RWPE1 (cell line): ENCODE data around the gene VEGFA.

ENCODE experiments used
- CTCF ChIA-PET: fragments of 350-600 bp; sonication (Branson Sonifier 250); formaldehyde crosslinking; extraction: SDS; loops from one replicate; lab custom pipeline; 2021; lab: Yijun Ruan, JAX
- POLR2A ChIA-PET: fragments of 400-600 bp; formaldehyde crosslinking; extraction: SDS; loops from one replicate; lab custom pipeline; 2020; ENCODE audit warnings: antibody characterized with exemption; ENCODE audit not compliant: low non-redundant PET; lab: Yijun Ruan, JAX
- DNase-seq: peaks from one replicate; pipeline ENCODE4 v3.0.0; 2012; ENCODE audit warnings: low spot score
- H3K27ac ChIP-seq: fragments of 450-650 bp; 2 replicates; pipeline ENCODE4 v1.5.1; 2017
- TF ChIP-seq, protein P1 (sequence below): fragments of 450-650 bp; conservative IDR thresholded peaks from 2 replicates; pipeline ENCODE4 v1.5.1; 2017; ENCODE audit warnings: low read depth, mild to moderate bottlenecking

Gene VEGFA

DNA sequence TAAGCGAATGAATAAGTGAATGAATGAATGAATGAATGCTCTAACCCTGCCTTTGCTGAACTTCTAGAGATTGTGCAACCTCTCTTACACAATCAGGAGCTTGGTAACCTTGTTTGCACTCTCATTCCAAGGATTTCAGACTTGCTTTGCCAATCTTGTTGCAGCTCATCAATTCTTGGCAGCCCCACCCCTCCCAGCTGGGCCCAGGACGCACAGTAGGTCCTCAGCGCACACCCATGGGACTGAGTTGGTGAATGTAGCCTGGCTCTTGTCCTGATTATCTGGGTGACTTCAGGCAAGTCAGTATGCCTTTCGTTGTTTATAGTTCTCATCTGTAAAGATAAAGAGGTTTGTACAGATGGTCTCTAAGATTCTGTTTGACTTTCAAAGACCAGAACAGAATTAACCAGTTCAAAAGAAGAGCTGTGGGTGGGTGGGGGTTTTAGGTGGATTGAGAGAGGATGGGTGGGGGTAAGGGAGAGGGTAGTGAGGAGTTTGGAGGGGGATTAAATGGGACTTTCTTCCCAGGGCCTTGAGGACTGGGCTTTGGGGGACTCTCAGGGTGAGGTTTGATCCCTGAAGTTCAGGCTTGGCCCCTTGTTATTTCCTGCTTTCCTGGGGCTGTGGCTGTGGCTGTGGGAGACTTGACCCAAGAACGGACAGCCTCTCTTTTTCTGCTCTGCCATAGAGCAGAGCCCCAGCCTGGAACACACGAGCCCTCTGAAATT, 33.2 kb downstream of the VEGFA start:
- POLR2A ChIA-PET: interaction anchor here (0.6 kb wide), 1 partner anchor 65 kb away, joined by 3 read pairs; no protein-coding TSS in a partner anchor
- no peak overlapping the region for H3K27ac ChIP-seq

DNA sequence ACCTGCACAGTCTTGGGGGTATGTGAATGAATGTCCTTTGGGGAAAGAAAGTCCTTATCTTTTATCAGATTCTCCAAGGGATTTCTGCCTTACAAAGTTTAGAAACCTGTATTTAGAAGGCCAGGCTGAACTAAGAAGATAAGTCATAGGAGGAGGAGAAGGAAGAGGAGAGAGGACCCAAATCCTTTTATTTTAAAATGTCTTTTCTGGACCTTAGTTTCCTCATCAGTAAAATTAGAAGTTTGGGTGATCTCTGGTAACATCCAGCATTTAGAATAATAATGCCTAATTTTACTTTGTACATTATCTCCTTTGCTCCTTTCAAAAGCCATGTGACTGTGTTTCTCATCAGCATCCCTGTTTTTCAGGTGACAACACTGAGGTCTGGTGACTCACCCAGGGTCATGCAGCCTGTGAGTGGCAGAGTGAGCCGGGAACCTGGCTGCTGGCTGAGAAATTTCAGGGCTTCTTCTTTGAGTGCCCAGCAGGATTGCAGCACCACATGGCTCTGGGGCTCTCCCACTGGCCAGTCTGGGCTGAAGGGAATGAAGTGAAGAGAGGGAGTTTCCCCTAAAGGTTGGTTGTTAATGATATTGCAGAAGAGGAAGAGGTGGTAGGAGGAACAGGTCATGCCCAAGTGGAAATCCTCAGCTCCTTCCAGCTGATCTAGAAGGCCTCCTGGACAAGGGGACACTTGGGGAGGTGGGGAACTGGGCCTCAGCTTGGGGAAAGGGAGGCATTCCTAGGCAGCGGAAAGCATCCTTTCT, 34.0 kb downstream of the VEGFA start:
- POLR2A ChIA-PET: no interaction called here
- TF ChIP-seq, protein P1, sequence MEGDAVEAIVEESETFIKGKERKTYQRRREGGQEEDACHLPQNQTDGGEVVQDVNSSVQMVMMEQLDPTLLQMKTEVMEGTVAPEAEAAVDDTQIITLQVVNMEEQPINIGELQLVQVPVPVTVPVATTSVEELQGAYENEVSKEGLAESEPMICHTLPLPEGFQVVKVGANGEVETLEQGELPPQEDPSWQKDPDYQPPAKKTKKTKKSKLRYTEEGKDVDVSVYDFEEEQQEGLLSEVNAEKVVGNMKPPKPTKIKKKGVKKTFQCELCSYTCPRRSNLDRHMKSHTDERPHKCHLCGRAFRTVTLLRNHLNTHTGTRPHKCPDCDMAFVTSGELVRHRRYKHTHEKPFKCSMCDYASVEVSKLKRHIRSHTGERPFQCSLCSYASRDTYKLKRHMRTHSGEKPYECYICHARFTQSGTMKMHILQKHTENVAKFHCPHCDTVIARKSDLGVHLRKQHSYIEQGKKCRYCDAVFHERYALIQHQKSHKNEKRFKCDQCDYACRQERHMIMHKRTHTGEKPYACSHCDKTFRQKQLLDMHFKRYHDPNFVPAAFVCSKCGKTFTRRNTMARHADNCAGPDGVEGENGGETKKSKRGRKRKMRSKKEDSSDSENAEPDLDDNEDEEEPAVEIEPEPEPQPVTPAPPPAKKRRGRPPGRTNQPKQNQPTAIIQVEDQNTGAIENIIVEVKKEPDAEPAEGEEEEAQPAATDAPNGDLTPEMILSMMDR: no peak
- no peak overlapping the region for H3K27ac ChIP-seq
- no peak for DNase-seq
- CTCF ChIA-PET: no interaction called here

More for the DNA sequence above, 33.2 kb downstream of the VEGFA start:
- TF ChIP-seq, protein P1: no peak
- DNase-seq: no peak
- CTCF ChIA-PET: no interaction called here

DNA sequence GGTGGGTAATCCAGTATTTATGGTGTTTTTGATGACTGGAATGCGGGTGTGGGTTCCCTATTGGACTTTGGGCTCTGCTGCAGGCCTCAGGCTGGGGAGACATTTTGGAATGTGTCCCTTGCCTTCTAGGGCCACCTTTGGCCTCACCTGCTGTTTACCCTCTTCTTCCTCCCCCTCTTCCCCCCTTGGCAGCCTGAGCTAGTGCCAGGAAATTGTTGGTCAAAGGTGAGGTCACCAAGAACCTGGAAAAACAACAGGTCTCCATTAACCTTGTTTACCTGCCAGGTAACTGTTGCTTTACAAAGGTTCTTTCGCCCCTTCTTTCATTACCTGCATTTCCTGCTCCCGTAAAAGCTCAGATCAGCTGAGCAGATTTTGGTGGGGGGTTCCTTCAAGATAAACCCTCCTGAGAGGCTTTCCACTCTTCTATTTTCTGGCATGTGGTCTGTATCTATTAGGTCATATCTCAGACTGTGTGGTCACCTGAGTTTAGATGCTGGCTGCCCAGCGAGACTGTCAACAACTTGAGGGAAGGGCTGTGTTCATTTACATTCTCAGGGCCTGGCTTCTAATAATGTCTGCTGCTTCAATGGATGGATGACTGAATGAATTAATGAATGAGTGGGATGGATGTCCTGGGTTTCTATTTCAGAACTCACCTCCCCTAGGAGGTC, 34.7 kb downstream of the VEGFA start:
- DNase-seq: no peak
- CTCF ChIA-PET: interaction anchor here (1.3 kb wide), 1 partner anchor 32 kb away, joined by 3 read pairs; no protein-coding TSS in a partner anchor
- TF ChIP-seq, protein P1: no peak
- no peak overlapping the region for H3K27ac ChIP-seq
- POLR2A ChIA-PET: no interaction called here

DNA sequence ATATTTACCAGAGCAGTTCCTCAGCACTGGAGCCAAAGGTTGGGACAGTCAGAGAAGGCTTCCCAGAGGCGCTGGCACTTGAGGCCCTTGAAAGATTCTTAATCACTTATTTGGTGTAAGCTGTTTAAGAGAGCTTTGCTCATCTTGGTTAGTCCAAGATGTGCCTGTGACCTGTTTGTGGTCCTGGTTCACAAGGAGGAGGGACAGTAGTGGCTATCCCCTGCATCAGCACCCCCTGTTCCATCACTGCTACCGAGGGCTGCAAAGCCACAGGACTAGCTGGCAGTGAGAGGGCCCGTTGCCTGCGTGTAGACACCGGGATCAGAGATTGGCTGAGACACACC, 35.7 kb downstream of the VEGFA start:
- TF ChIP-seq, protein P1: no peak
- POLR2A ChIA-PET: no interaction called here
- H3K27ac ChIP-seq: no peak overlapping the region

DNA sequence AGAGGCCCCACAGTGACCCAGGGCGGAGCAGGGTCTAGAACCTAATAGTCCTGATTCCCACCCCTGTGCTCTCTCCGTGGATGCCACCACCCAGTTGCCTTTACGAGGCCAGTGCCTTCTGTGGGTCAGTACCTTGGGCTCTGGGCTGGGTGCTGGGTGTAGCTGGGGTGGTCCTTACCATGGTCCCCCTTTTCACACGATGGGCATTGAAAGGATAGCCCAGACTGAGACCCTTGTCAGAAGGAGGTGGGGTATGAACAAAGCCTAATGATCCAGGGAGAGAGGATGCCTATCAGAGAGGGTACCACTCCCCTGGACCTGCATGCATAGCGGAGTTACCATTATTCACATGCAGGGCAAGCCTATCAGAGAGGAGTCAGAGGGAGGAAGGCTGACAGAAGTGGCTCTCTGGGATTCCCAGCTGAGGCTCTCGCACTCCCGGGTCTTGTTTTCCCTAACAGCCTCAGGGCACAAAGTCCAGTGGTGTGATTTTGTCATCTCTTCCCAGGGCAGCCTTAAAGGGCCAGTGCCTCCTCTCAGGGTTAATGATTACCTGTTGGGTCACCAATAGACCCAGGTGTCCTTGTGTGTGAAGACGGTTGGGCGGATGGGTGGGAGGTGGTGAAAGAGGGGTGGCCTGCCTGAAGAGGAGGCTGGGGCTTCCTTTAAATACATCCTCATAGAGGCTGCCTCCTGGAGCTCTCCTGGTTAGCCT, 36.2 kb downstream of the VEGFA start:
- no peak for DNase-seq
- POLR2A ChIA-PET: no interaction called here
- CTCF ChIA-PET: interaction anchor here (0.5 to 1.3 kb wide), 3 partner anchors 20 to 198 kb away, joined by 3 read pairs; no protein-coding TSS in a partner anchor
- TF ChIP-seq, protein P1: no peak
- no peak overlapping the region for H3K27ac ChIP-seq

More for the DNA sequence above, 35.7 kb downstream of the VEGFA start:
- no peak for DNase-seq
- CTCF ChIA-PET: interaction anchor here (1.3 kb wide), 1 partner anchor 33 kb away, joined by 3 read pairs; no protein-coding TSS in a partner anchor
